ENCODE data around the gene LRRC74B.

LRRC74B gene

DNA sequence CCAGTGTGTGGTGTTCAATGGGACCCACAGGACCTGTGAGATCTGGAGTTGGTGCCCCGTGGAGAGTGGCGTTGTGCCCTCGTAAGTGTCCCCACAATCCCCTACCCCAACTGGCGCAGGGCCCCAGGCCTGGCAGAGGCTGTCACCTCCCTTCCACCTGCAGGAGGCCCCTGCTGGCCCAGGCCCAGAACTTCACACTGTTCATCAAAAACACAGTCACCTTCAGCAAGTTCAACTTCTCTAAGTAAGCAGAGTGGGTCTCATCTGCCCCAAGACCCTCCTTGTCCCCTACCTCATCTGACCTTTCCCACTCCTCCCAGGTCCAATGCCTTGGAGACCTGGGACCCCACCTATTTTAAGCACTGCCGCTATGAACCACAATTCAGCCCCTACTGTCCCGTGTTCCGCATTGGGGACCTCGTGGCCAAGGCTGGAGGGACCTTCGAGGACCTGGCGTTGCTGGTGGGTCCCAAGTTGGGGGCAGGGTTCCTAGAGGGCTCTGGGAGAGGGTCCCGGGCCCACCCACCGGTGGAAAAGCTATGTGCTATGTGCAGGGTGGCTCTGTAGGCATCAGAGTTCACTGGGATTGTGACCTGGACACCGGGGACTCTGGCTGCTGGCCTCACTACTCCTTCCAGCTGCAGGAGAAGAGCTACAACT is 22.7 kb upstream of the LRRC74B start:
- Mint-ChIP-seq H3K4me1 (peaks cover 17% of the 10 kb centered on the region), H3K27me3 (peaks cover 41% of the 10 kb centered on the region), H3K9me3 (no peaks in the 10 kb centered on the region), H3K36me3 (no peaks in the 10 kb centered on the region), H3K27ac (no peak overlapping the region), H3K4me3 (no peak overlapping the region)
- CTCF ChIA-PET, result no interaction called here
- no peak for DNase-seq

DNA sequence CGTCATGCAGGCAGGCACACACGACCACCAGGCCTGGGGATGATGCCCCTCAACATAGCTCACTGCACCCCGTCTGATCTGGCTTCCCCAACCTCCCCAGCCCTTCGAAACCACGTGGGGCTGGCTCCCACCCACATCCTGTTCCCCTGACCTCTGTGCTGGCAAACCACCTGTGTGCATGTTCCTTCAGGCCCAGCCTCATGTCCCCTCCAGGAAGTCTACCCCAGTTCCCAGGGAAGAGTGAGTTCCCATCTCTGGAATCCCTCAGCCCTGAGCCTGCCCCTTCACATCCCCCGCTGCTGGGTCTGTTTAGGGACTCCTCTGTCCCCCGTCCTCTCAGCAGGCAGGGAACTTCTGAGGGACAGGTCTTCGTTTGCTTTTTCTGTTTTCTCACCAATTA is 20.5 kb upstream of the LRRC74B start:
- no peaks in the 10 kb centered on the region for H3K36me3 Mint-ChIP-seq
- H3K4me3 Mint-ChIP-seq, result no peak overlapping the region
- no peaks in the 10 kb centered on the region for H3K9me3 Mint-ChIP-seq
- peaks cover 17% of the 10 kb centered on the region for H3K4me1 Mint-ChIP-seq
- DNase-seq, result peak; percentile 65
- CTCF ChIA-PET, result no interaction called here
- H3K27me3 Mint-ChIP-seq, result peaks cover 39% of the 10 kb centered on the region
- peak overlapping the region; percentile 39 for H3K27ac Mint-ChIP-seq

DNA sequence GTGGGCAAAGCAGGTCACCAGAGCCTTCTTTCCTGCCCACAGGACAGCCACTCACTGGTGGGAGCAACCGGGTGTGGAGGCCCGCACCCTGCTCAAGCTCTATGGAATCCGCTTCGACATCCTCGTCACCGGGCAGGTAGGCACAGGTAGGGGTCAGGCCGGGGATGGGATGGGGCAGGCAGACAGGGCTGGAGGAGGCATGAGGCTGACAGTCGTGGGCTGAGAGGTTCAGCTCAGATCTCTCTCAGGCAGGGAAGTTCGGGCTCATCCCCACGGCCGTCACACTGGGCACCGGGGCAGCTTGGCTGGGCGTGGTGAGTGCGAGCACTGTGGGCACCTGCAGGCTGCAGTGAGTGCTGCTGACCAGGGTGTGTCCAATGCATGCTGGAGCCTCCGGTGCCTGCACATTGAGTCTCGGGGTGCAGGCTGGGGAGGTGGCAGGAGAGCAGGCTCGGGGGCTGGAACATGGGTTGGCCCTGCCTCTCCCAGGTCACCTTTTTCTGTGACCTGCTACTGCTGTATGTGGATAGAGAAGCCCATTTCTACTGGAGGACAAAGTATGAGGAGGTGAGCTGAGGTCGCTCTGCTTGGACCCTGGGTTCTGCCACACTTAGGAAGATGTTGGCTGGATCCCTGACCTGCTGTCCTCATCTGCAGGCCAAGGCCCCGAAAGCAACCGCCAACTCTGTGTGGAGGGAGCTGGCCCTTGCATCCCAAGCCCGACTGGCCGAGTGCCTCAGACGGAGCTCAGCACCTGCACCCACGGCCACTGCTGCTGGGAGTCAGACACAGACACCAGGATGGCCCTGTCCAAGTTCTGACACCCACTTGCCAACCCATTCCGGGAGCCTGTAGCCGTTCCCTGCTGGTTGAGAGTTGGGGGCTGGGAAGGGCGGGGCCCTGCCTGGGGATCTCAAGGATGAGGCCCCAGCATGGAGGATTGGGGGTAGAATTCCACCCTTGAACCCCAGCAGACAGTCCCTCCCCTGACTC is 19.7 kb upstream of the LRRC74B start:
- peaks cover 44% of the 10 kb centered on the region for H3K27me3 Mint-ChIP-seq
- no peaks in the 10 kb centered on the region for H3K36me3 Mint-ChIP-seq
- H3K9me3 Mint-ChIP-seq, result no peaks in the 10 kb centered on the region
- no peak for DNase-seq
- H3K27ac Mint-ChIP-seq, result peak overlapping the region; percentile 6
- peaks cover 17% of the 10 kb centered on the region for H3K4me1 Mint-ChIP-seq
- H3K4me3 Mint-ChIP-seq, result no peak overlapping the region
- CTCF ChIA-PET, result no interaction called here

DNA sequence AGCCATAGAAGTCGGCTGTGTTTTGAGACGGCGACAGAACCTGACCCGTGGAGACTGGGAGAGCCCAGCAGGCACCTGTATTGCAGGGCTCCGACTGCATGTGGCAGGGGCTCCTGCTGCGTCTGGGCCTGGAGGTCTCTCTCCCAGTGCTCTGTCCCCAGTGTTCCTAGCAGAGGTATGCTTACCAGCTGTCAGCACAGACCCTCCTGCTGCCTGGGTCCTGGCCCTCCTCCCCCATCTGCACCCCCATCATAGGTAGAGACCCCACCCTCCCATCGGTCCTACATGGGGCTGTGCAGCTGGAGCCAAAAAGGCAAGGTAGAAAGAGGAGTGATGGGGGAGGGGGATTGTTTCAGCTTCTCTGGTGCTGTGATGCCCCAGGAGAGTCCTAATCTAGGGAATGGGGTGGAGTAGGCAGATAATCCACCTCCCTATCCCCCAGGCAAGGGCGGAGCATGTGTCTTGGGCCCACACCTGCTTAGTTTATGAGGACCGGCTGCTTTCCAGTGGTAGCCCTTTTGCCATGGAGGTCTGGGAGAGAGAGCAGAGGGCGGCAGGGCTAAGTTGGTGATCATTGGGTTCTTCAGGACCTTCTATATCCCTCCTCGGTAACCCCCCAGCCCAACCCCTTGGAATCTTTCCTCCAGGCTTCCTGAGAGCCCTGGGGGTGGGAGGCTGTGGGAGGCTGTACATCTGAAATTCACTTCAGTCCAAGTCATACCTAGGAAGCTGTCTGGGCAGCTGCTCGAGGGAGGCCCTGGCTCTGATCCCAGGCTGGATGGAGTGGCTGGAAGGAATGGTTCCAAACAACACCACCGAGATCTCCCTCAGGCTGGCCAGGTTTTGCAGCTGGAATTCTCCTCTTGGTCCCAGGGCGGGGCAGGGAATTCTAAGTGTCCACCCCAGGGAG is 18.7 kb upstream of the LRRC74B start:
- Mint-ChIP-seq H3K36me3 (no peaks in the 10 kb centered on the region), H3K27me3 (peaks cover 45% of the 10 kb centered on the region), H3K4me3 (no peak overlapping the region), H3K27ac (no peak overlapping the region), H3K4me1 (peaks cover 17% of the 10 kb centered on the region), H3K9me3 (no peaks in the 10 kb centered on the region)
- CTCF ChIA-PET, result no interaction called here
- DNase-seq, result no peak

DNA sequence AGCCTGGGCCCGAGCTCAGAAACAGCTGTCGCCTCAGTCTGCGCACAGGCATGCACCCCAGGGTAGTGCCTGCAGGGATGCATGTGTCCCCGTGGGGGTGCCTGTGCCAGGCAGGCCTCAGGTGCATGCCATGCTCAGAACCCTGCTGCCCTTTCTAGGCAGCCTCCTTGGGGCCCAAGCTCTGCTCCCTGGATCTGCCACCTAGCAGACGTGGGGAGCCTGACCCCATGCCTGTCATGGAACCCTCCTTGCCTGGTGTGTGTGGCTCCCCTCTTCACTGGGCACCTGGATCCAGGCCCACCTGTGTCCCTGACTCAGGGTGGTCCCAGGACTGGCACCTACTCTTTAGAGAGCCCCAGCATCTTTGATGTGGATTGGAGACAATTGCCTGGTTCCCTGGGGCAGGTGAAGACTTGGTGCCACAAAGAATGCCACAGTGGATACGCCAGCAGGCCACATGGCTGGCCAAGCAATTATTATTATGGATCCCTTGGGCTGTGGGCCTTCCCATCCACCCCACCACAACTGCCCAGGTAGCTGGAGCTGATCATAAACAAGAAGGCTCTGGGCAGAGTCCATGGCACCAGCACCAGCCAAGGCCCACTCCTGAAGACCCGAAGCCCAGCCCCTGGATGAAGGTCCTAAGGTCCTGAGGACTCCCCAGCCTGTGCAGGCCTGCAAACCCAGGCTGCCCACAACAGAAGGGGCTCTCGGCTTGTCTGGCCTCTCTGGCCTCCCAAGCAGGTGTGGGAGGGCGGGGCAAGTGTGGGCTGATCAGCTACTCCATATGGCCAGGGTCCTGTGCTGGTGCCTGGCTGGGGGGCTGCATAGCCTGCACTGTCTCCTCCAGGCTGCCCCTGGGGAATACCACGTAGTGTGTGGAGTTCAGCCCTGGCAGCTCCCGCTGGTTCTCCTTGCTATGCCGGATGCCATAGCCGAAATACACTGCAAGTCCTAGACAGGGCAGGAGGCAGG is 17.2 kb upstream of the LRRC74B start:
- CTCF ChIA-PET, result no interaction called here
- H3K27me3 Mint-ChIP-seq, result peaks cover 52% of the 10 kb centered on the region

DNA sequence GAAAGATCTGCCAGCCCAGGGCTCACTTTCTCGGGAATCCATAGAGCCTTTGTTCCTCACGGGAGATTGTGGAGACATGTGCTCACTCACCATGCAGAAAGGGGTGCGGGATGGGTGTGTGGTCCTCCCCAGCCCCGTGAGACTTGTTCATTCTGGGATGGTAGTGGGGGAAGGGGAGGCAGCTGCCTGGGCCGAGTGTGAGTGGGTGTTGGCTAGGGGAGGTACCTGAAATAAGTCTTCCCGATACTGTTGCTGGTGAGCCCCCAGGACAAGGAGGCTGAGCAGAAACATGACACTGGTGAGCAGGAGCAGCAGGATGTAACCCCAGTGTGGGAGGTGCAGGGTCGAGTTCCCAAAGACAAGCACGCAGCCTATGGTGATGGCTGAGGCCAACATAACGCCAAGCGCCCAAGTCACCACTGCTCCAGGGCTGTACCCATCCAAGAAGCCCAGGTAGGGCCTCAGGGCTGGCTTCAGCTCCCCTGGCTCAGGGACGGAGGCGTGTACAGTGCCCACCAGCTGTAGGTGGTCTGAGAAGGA is 16.2 kb upstream of the LRRC74B start:
- Mint-ChIP-seq H3K9me3 (no peaks in the 10 kb centered on the region), H3K27ac (no peak overlapping the region), H3K36me3 (no peaks in the 10 kb centered on the region), H3K27me3 (peaks cover 61% of the 10 kb centered on the region), H3K4me1 (peaks cover 14% of the 10 kb centered on the region), H3K4me3 (no peak overlapping the region)
- DNase-seq, result no peak
- CTCF ChIA-PET, result no interaction called here

More for the DNA sequence above, 17.2 kb upstream of the LRRC74B start:
- no peak overlapping the region for H3K27ac Mint-ChIP-seq
- peaks cover 17% of the 10 kb centered on the region for H3K4me1 Mint-ChIP-seq
- no peaks in the 10 kb centered on the region for H3K36me3 Mint-ChIP-seq
- H3K9me3 Mint-ChIP-seq, result no peaks in the 10 kb centered on the region
- H3K4me3 Mint-ChIP-seq, result no peak overlapping the region
- no peak for DNase-seq

DNA sequence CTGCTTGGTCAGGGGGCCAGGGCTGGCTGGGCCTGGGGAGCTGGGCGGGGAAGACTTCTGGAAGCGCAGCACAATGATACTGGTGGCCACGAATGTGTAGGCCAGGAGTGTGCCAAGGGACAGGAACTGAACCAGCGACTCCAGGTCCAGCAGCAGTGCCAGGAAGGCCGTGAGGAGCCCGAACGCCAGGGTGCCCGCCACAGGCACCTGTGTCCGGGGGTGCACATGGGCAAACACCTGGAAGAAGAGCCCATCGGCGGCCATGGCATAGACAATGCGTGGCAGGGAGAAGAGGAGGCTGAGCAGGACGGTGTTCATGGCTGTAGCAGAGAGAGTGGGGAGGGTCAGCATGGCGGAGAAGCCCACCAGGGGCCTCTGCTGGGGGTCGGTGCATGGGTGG is 15.7 kb upstream of the LRRC74B start:
- no peak for DNase-seq
- CTCF ChIA-PET, result no interaction called here
- Mint-ChIP-seq H3K36me3 (no peaks in the 10 kb centered on the region), H3K27ac (no peak overlapping the region), H3K27me3 (peaks cover 64% of the 10 kb centered on the region), H3K9me3 (no peaks in the 10 kb centered on the region), H3K4me3 (no peak overlapping the region), H3K4me1 (peaks cover 11% of the 10 kb centered on the region)

DNA sequence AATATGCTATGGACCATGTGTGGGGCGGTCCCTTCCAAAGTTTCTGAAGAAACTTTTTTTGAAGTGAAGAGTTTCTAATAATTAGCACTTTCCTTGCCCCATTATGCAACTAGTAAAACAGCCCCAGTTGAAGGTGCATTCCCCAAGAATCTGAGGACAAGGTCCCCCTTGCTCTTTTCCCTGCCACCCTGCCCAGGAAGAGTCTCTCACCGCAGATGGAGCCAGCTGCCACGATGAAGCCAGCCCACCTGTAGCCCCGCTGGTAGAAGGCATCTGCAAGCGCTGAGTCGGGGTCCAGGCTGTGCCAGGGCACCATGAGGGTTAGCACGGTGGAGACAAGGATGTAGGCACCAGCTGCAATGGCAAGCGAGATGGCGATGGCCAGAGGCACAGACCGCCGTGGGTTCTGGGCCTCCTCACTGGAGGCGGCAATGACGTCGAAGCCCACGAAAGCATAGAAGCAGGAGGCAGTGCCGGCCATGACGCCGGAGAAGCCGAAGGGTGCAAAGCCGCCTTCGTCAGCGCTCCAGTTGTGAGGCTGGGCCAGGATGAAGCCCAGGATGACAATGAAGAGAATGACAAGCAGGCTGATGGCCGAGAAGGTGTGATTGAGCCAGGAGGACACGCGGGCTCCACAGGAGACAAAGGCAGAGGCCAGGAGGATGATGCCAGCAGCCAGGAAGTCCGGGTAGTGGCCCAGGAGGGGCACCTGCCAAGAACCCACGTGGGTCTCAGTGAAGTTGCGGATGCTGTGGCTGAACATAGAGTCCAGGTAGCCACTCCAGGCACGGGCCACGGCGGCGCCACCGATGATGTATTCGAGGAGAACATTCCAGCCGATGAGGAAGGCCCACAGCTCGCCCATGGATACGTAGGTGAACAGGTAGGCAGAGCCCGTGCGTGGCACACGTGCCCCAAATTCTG is 14.9 kb upstream of the LRRC74B start:
- H3K4me3 Mint-ChIP-seq, result no peak overlapping the region
- peaks cover 3% of the 10 kb centered on the region for H3K4me1 Mint-ChIP-seq
- no peak for DNase-seq
- H3K36me3 Mint-ChIP-seq, result no peaks in the 10 kb centered on the region
- H3K9me3 Mint-ChIP-seq, result no peaks in the 10 kb centered on the region
- peaks cover 64% of the 10 kb centered on the region for H3K27me3 Mint-ChIP-seq
- H3K27ac Mint-ChIP-seq, result no peak overlapping the region
- CTCF ChIA-PET, result no interaction called here

DNA sequence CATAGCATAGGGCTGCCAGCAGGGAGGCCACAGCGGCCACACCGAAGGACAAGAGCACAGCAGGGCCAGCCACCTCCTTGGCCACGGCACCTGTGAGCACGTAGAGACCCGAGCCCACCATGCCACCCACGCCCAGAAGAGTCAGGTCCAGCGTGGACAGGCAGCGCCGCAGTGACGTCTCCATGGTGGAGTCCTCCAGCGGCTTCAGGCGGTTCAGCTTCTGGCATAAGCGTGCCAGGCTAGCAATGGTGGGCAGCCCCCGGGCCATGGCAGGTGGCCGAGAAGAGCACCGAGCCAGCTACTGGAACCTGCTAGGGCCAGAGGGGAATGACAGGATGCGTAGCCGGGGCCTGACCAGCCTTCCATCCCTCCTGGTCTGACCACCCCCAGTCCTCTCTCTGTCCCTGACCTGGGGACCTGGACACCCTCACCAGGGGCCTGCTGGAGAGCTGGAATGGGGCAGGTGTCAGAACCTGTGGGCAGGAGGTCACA is 14.2 kb upstream of the LRRC74B start:
- no peaks in the 10 kb centered on the region for H3K4me1 Mint-ChIP-seq
- no peaks in the 10 kb centered on the region for H3K36me3 Mint-ChIP-seq
- CTCF ChIA-PET, result no interaction called here
- peaks cover 66% of the 10 kb centered on the region for H3K27me3 Mint-ChIP-seq
- no peak overlapping the region for H3K4me3 Mint-ChIP-seq
- no peaks in the 10 kb centered on the region for H3K9me3 Mint-ChIP-seq
- no peak overlapping the region for H3K27ac Mint-ChIP-seq
- DNase-seq, result no peak

DNA sequence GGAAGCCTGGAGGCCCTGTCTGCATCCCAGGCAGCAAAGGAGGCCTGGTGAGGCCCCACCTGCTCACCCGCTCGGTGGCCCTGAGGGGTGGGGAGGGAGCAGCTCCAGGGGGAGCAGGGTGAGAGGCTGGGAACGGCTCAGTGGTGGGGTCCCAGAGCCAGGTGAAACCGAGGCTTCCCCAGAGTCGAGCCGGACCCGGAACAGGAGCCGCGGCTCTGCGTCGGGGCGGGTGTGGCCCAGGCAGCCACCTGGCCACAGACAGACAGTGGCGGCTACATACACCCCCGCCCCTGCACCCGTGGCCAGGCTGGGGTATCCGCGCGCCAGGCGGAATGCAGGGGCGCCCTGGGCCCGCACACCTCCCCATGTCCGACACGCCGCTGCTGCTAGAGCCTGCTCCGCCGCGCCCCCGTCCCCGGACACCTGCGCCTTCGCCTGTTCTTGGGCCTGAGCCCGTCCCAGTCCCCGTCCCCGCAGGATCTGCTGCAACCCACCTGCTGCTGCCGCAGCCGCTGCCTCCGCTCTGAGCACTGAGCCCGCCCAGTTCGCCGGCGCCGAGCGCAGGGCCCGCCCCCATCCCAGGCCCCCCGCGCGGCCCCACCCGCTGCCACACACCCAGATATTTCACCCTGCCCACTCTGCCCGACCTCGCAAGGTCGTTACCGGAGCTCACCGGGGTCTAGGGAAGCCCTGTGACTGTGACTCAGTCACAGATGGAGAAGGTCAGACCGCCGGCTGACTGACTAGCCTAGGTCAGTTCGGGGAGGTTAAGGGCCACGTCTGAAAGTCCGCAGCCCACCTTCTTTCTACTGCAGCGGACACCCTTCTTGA is 13.5 kb upstream of the LRRC74B start, which contains the start of gene SLC7A4:
Gene SLC7A4 (minus strand): TSS at position 525 of the 831 bp plus-strand sequence. CDS start 749 bp downstream, outside the sequence.
- Mint-ChIP-seq H3K36me3 (no peaks in the 10 kb centered on the region), H3K27me3 (peaks cover 73% of the 10 kb centered on the region), H3K9me3 (no peaks in the 10 kb centered on the region), H3K27ac (no peak within 1 kb of the TSS), H3K4me3 (no peak within 1 kb of the TSS), H3K4me1 (no peaks in the 10 kb centered on the region)
- CTCF ChIA-PET, result interaction anchor here (1.6 kb wide), 1 partner anchor 12 kb away, joined by 5 read pairs; no protein-coding TSS in a partner anchor
- DNase-seq, result no peak

DNA sequence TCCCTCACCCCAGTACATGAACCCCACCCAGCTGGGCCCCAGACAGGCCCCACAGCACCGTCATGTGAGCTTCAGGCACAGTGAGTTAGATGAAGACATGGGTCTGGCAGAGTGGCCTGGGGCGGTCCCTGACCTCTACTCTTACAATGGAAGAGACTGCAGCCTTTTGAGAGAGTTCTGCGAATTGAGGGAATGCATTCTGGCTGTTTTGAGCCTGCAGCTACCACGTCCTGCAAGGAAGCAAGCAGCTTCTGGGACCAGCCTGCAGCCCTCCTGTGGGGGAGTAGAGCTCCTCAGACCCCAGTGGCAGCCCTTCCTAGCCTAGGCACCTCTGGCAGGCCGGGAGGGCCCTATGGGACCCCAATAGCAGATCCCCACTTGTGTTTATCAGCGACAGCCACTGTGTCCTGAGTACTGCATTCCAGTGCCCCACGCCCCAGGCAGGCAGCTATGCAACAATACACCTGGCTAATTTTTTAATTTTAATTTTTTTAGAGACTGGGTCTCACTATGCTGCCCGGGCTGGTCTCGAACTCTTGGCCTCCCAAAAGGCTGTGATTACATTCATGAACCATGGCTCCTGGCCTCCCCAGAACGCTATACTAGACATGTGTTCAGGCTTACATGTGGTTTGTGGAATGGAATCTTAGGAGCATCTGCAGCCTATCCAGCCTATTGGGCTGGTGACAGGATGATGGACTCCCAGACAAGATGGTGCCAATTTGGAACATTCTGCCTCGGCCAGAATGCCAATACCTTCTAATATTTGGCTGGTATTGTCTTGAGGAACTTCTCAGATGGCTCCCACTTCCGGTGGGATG is 12.7 kb upstream of the LRRC74B start:
- H3K4me3 Mint-ChIP-seq, result no peak overlapping the region
- no peaks in the 10 kb centered on the region for H3K9me3 Mint-ChIP-seq
- H3K36me3 Mint-ChIP-seq, result no peaks in the 10 kb centered on the region
- H3K27ac Mint-ChIP-seq, result no peak overlapping the region
- DNase-seq, result no peak
- peaks cover 79% of the 10 kb centered on the region for H3K27me3 Mint-ChIP-seq
- no peaks in the 10 kb centered on the region for H3K4me1 Mint-ChIP-seq
- CTCF ChIA-PET, result interaction anchor here (1.6 kb wide), 1 partner anchor 13 kb away, joined by 5 read pairs; no protein-coding TSS in a partner anchor

All from activated naive CD4-positive, alpha-beta T cell treated with anti-CD3 and anti-CD28 coated beads, Interleukin-2, amount 10 ng/mL, durations not matched to agents 7 days and 5 days (primary cell).